DMS53 (cell line): Measurements from ENCODE around the gene HTR7.
"Not testable (repeated sequence)": the region's sequence is repeated elsewhere in the genome, so short reads cannot be mapped to it uniquely, and the experiment has no call there.

Experiments used
- DNase-seq: peaks from one replicate; lab custom pipeline; 2025; lab: John Stamatoyannopoulos, UW

Gene HTR7

GRCh38 chr10:90858461-90858968, 676 bp upstream of the HTR7 start:
- peak; percentile 40 for DNase-seq

- DNase-seq: peak; percentile 52
Measured at GRCh38 chr10:90856964-90857634, 740 bp downstream of the HTR7 start.

- DNase-seq: no peak
Measured at GRCh38 chr10:90856261-90856660, 1.6 kb downstream of the HTR7 start.

GRCh38 chr10:90855126-90855525, 2.7 kb downstream of the HTR7 start:
- DNase-seq: no peak

- no peak for DNase-seq
Measured at GRCh38 chr10:90849956-90850749, 7.7 kb downstream of the HTR7 start.

GRCh38 chr10:90847436-90847835, 10.4 kb downstream of the HTR7 start:
- peak; percentile 79 for DNase-seq

- peak; percentile 33 for DNase-seq
Measured at GRCh38 chr10:90846746-90847145, 11.1 kb downstream of the HTR7 start.

GRCh38 chr10:90845726-90846125, 12.1 kb downstream of the HTR7 start:
- DNase-seq: no peak

GRCh38 chr10:90842725-90843124, 15.1 kb downstream of the HTR7 start:
- DNase-seq: no peak

GRCh38 chr10:90837486-90837885, 20.4 kb downstream of the HTR7 start:
- no peak for DNase-seq

GRCh38 chr10:90834326-90834725, 23.5 kb downstream of the HTR7 start:
- DNase-seq: no peak

- no peak for DNase-seq
Measured at GRCh38 chr10:90832111-90832510, 25.7 kb downstream of the HTR7 start.

GRCh38 chr10:90822508-90822907, 35.3 kb downstream of the HTR7 start:
- DNase-seq: no peak

- DNase-seq: not testable (repeated sequence)
Measured at GRCh38 chr10:90821864-90822263, 36.0 kb downstream of the HTR7 start.

- DNase-seq: no peak
Measured at GRCh38 chr10:90819911-90820310, 37.9 kb downstream of the HTR7 start.

GRCh38 chr10:90818736-90819135, 39.1 kb downstream of the HTR7 start:
- DNase-seq: no peak

- DNase-seq: no peak
Measured at GRCh38 chr10:90817128-90817889, 40.5 kb downstream of the HTR7 start.

GRCh38 chr10:90816466-90816865, 41.4 kb downstream of the HTR7 start:
- DNase-seq: no peak

GRCh38 chr10:90813594-90814365, 44.1 kb downstream of the HTR7 start:
- DNase-seq: no peak

- DNase-seq: not testable (repeated sequence)
Measured at GRCh38 chr10:90807106-90807505, 50.7 kb downstream of the HTR7 start.

GRCh38 chr10:90806677-90807076, 51.2 kb downstream of the HTR7 start:
- DNase-seq: no peak

- DNase-seq: no peak
Measured at GRCh38 chr10:90805206-90805605, 52.6 kb downstream of the HTR7 start.
